Kidney glomerular epithelial cell (primary cell): ENCODE results near the gene MAJIN.

ENCODE experiments used
- DNase-seq: peaks from one replicate; lab custom pipeline; 2025; lab: John Stamatoyannopoulos, UW

MAJIN gene

GRCh38 chr11:64932324-64932723, 39.6 kb downstream of the MAJIN start:
- no peak for DNase-seq

DNA sequence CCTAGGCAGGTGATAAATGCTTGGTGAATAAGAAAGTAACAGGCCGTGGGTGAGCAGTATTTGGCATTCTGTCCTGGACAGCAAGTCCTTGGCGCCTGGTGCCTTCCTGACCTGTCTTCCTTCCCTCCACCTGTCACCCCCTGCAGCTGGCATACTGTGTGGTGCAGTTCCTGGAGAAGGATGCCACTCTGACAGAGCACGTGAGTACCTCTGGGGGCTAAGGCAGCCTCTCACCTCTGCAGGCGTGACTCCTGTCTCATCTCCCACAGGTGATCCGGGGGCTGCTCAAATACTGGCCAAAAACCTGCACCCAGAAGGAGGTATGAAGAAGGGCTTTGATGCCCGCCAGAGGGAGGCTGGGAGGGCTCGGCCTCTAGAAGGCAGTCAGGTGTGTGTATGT, 40.6 kb downstream of the MAJIN start:
- DNase-seq, result no peak

DNA sequence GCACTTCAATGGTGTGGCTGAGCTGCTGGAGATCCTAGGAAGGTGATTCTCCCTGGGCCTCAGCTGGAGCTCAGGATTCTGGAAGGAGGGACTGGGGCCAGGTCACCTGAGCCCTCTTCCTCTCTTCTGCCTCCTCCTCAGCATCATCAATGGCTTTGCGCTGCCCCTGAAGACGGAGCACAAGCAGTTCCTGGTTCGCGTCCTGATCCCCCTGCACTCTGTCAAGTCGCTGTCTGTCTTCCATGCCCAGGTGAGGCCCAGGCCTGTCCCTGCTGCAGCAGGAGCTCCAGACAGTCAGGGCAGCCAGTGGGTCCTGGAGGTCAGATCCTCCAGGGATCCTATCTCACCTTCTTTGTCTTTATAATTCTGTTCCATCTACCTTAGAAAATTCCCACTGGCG, 41.6 kb downstream of the MAJIN start:
- no peak for DNase-seq

GRCh38 chr11:64929625-64930024, 42.3 kb downstream of the MAJIN start:
- DNase-seq, result no peak

DNA sequence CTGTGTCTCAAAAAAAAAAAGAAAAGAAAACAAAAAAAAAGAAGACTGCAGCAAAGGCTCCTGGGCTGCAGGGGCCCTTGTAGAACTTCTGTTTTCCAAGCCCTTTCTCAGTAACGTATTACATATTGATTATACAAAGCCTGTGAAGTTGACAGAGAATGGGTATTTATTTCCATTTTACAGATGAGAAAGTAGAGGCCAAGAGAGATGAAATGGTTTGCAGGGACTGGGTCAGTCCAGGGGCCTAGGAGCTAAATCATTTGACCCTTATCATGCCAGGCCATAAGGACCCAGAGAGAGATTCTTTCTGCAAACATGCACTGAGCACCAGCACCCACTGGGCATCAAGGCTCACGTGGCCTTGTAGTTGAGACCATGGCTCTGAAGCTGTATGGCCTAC, 43.0 kb downstream of the MAJIN start:
- DNase-seq, result no peak

DNA sequence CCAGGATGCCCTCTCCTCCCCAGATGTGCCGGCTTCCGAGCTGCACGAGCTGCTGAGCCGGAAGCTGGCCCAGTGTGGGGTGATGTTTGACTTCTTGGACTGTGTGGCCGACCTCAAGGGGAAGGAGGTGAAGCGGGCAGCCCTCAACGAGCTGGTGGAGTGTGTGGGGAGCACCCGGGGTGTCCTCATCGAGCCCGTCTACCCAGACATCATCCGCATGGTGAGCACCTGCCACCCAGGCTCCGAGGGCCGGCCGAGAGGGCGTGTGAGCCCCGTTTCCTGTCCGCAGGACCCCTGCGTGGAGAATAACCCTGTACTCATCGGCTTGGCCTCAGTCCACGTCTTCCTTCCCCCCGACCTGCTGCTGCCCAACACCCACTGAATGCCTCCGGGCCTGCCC, 45.2 kb downstream of the MAJIN start:
- DNase-seq, result no peak

DNA sequence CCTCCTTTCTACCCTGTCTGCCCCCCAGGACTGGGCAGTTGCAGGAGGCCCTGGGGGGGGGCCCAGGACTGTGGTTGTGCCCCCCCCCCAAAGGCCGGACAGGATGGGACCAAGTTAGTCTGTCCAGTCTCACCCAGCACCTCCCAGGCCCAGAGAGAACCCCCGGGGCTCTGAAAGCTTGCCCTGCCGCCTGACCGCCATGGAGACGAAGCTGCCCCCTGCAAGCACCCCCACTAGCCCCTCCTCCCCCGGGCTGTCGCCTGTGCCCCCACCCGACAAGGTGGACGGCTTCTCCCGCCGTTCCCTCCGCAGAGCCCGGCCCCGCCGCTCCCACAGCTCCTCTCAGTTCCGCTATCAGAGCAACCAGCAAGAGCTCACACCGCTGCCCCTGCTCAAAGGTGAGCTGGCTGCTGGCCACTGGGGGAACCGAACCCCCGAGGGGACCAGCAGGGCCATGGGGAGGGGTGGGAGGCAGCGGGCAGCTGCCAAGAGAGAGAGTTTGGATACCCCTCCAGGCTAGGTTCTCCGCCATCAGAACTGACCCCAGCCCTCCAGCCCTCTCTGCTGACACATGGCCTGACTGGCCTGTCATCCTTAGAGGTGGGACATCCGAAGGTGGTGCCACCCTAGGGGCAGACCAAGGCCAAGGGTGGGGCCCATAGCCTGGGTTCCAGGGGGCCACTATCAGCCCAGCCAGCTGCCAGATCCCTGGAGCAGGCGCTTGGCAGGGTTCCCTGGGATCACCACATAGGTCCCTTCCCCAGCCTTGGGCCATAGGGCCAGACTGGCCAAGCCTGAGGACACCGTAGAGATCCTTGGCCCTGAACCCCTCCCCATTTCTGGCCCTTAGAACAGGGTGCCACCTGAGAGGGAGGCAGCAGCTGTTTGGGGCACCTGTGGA, 46.1 kb downstream of the MAJIN start:
- no peak for DNase-seq

DNA sequence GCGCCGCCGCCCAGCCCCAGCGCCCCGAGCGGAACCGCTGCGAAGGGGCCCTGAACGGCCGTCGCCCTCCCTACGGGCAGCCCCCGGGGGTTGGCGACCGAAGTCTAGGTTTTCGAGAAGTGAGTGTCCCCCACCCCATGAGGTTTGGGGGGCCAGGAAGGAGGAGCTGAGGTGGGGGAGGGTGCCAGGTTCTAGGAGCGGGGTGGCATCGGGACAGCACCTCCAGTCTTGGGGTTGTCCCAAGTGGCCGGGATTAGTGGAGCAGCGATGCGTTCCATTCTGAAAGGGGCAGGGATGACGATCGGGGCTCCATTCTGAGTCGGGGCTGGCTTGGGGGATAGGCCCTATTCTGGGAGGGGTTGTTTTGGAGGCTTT, 47.0 kb downstream of the MAJIN start:
- DNase-seq, result no peak

DNA sequence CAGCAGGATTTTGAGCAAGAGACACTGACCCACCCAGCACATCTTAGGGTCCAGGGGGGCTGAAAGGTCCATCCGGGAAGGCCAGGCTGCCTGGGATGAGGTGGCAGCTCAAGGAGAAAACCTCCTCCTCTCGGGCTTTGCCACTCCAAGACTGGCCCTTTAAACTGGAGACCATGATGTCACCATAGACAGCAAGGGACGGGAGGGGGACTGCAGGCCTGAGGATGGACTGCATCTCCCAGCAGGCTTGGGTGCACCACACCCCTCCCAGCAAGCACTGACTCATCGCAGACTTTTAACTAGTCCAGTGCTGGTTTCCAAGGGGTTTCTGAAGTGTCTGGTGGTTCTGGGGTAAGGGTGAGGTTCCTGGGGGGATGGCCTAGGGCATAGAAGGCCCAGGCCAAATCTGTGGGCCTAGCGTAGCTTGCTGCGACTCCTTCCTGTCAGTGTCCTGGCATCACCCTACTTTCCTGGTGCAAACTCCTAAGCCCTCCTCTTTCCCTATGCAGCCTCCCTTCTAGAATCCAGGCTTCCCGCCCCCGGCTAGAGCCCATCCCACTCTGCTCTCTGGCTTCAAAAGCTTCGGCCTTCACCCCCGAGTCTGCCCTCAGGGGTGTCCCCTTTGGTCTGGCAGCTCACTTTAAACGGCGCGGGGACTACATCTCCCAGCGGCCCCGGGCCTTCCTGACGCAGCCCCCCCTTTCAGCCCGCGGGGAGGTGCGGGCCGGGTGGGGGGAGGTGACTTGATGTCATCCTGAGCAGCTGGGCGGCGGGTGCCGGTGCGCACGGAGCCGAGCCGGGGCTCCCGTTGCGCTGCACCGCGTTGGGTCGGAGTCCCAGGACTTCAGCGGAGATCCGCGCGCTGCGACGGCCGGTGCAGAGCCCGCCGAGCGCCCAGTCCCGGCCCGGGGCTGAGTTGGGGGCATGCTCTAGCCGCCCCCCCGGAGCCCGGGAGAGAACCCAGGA, 47.7 kb downstream of the MAJIN start, which contains the start of gene PPP2R5B:
PPP2R5B (plus strand) TSS at position 746 of the 966 bp plus-strand sequence. CDS start 1,046 bp downstream, outside the sequence.
- DNase-seq, result peak; percentile 93

DNA sequence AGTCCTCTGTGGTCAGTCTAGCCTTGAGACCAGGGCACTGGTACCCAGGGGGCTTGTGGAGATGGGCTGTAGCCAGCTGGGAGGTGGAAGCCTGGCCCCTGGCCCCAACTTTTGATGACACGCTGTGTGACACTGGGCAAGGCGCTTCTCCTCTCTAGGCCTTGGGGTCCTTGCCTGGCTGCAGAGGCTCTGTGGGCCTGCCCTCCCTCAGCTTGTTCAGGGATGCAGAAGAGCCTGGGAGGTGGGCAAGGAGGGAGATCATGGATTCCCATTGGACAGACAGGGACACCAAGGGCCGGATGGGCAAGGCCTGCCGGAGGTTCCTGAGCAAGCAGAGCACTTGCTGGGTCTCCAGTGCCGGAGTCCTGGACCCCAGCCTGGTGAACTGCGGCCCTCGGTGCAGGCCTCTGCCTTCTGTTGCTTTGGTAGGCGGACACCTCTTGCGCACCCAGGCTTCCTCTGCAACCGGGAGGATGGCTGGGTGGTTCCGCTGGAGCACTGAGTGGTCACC, 48.7 kb downstream of the MAJIN start:
- DNase-seq, result no peak

- DNase-seq, result no peak
These were observed 50.5 kb downstream of the MAJIN start for GRCh38 chr11:64921384-64921783.

GRCh38 chr11:64920124-64920523, 51.8 kb downstream of the MAJIN start:
- DNase-seq, result no peak

GRCh38 chr11:64919627-64920026, 52.3 kb downstream of the MAJIN start:
- no peak for DNase-seq

DNA sequence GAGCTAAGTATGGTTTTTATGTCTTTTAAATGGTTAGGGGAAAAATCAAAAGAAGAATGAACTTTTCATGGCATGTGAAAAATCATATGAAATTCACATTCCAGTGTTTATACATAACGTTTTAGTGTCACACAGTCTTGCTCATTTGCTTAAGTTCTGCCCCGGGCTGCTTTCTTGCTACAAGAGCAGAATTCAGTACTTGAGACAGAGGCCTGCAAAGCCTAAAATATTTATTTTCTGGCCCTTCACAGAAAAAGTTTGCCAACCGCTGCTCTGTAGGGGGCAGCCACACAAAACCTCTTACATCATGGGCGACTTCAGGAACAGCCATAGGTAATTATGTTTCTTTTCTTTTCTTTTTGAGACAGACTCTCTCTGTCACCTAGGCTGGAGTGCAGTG, 53.9 kb downstream of the MAJIN start:
- peak; percentile 13 for DNase-seq

DNA sequence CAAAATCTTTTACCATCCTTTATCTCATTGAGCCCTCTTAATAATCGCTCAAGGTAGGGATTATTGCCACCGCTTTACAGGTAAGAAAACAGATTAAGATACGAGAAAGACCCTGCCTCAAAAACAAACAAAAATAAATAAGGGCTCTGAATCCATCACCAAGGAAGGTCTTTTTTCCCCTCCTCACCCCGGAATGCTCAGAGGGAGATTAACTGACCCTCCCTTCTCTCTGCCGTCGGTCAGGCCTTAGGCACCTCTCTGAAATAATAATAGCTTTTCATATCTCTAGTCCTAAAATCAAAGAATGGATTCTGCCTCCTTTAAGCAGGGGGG, 54.3 kb downstream of the MAJIN start:
- DNase-seq, result no peak

DNA sequence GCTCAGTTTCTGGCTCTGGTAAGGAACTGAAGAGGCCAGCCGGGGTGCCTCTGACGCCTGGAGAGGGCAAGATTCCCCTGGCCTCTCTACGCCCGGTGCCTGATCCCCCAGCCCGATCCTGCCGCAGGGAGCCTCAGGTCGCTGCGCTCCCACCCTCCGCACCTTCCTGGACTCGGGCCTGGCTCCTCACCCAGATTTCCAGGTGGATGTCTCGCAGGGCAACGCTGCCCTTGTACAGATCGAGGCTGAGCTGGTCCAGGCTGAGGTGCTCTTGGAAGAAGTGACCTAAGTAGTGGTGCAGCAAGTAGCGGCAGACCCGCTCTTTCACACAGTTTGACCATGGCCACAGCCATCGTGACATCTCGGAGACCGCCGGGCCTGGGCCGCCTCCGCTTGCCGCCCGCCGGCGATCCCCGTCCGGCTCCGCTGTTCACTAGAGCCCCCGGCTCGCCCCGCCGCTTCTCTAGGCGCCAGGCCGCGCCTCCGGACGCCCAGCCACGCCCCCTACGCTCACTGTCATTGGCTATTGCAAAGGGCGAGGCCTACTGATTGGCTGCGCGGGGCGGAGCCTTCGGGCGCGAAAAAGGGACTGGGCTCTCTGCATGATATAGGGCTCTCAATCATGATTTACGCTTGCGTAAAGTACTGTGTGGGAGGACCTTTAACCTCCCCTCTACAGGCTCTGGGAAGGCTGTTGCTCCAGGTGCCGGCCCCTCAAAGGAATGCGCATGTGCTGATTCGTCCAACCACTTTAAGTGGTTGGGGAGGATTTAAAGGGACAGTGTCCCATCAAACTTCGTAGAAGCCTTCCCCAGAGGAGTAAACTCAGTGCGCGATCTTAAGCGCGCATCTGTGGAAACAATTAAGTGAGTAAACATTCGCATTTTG, 54.9 kb downstream of the MAJIN start, which contains the start of gene ATG2A:
ATG2A (minus strand) TSS at position 435 of the 888 bp plus-strand sequence; CDS start at position 361, 74 bp downstream.
- DNase-seq, result peak; percentile 99

DNA sequence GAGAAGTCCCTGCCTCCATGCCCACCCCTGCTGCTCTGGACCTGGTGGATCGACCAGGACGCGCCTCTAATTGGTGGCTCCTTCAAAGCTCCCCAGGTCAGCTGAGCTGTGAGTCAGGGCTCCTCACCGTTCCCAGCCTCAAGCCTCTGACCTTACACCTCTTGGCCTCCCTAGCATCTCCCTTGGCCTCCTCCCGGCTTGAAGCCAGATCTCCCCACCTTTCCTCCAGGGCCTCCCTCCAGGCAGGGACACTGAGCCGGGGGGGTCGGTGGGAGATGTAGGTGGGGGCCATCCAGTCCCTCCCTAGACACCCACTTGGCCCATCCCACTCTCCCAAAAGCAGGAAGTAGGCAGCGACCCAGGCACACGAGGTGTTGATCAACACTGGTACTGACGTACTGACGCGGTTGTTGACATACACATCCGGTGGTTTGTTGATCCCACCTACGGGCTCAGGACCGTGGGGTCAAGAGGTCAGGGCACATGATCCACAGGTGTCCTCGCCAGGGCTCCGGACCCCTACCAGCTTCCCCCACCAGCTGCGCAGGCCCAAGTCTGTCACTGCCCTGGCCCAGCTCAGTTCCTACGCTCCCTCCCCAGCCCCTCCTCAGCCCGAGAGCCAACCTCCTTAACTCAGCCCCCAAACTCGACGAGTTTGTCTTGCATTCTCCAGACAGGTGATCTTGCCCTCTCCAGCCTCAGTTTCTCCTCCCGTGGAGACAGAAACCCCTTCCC, 55.7 kb downstream of the MAJIN start:
- no peak for DNase-seq

DNA sequence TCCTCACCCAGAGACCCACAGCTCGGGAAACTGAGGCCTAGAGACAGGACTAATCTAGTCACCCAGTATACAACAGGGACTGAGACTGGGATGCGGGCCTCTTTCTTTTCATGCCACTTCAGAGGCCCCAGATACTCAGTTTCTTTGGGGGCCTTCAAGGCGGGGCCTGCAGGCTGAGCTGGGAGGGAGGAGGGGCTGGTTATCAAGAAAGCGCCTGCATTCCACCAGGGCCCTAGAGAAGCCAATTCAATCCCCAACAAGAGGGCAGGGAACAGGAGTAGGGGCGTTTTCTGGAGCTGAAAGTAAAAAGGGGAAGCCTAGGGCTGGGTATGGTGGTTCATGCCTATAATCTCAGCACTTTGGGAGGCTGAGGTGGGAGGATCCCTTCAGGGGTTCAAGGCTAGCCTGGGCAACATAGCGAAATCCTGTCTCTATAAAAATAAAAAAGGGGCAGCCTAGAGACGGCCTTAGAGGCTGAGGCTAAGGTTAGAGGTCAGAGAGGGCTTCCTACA, 56.5 kb downstream of the MAJIN start:
- DNase-seq, result no peak

DNA sequence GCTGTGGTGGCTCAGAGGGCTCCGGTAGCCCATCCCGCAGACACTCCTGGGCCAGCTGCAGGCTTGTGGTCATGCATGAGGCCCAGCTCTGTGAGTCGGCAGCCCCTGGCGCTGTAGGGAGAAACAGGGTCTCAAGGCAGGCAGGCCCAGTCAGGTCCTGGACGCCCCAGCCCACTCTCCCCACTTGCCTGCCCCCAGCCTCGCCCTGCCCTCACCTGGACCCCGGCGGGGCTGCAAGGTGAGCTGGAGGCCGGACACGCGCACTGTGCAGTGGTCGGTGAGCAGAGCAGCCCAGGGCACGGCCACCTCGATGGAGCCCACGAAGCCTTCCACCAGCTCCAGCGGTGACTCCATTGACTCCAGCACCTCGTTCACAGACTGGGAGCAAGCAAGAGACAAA, 57.8 kb downstream of the MAJIN start:
- DNase-seq, result no peak

GRCh38 chr11:64913171-64913727, 58.7 kb downstream of the MAJIN start:
- no peak for DNase-seq
